NCI-H2196 (cell line): ENCODE measurements around the gene RAP1GAP2.
"Not testable (repeated sequence)": the region's sequence is repeated elsewhere in the genome, so short reads cannot be mapped to it uniquely, and the experiment has no call there.

Experiments
- DNase-seq: peaks from one replicate; lab custom pipeline; 2025; ENCODE audit not compliant: unreplicated experiment; lab: John Stamatoyannopoulos, UW

Gene RAP1GAP2

DNA sequence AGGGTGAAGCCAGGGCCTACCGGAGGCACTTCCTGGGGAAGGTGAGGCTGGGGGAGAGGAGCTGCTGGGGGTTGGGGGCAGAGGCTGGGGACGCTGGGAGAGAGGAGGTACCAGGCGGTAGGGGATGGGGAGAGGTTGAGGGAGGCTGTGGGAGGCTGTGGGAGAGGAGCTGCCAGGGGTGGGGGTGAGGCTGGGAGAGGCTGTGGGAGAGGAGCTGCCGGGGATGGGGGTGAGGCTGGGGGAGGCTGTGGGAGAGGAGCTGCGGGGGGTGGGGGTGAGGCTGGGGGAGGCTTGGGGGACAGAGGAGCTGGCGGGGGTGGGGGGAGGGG is 167.8 kb downstream of the RAP1GAP2 start:
- DNase-seq = no peak

DNA sequence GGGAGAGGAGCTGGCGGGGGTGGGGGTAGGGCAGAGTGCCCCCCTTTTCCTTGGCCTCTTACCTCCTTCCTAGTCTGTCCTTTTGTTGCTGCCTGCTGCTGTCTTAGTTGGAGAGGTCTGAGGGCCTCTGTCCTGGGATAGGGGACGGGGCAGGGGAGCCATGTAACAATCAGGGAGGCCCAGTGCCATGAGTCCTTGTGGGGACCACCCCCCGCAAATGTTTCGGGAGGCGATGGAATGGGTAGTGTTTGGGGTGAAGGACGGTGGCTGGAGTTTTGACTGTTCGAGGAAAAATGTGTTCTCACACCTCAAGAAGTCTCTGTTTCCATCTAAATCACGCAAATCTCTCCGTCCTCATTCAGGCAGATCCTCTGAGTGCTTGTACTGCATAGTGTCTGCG is 168.1 kb downstream of the RAP1GAP2 start:
- DNase-seq = no peak

DNA sequence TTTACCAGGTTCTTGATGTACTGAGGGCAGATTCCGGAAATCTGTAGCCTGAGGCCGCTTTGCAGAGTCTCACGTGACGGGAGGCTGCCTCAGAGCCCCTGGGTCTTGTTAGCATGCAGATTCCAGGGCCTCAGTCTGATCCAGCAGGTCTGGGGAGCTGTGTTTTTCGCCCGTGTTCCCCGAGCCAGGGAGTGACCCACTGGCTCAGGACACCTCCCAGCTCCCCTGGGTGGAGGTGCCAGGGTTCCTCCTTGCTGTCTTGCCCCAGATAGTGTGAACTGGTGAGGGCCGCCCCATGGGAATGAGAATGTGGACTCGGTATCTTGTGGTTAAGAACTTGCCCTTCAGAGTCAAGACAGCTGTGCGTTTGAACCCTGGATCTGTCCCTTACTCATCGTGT is 168.6 kb downstream of the RAP1GAP2 start:
- no peak for DNase-seq

DNA sequence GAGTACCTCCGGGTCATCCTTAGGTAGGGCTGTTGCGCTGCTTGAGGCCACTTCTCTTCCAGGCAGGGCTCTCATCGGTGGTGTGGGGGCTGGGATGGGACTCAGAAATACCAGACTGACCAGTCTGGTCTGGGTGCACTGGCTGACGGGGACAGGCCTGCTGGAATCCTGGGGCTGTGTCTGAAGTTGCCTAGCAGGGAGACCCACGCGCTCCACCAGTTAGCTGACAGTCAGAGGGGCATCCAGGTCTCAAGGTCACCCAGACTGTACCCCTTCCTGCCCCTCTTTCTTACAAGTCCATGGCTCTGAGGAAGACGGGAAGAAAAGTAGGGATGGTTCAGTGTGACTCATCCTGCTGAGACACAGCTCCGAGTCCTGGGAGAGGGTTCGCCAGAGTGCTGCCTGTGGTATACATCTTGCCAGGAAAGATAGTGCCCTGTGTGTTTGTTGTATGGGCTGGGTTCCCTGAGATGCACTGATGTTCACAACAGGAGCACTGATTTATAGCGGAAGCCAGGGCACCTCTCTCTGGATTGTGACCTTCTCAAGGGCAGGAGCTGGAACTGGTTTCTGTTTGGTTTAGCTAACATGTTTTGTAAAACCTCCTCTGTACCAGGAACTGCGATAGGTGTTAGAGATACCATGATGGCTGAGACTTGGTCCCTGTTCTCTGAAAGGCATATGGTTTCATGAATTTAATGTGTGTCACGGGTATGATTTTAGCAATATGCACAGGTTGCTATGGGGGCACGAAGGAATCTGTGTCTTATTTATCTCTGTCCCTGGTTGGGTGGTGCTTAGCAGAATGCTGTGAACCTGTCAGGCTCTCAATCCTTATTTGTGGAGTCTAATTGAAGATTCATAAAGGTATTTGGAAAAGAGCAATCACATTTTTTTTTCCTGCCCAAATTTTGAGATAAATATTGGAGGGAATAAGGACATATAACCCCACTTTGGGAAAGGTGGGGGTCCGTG is 169.7 kb downstream of the RAP1GAP2 start:
- DNase-seq = no peak

DNA sequence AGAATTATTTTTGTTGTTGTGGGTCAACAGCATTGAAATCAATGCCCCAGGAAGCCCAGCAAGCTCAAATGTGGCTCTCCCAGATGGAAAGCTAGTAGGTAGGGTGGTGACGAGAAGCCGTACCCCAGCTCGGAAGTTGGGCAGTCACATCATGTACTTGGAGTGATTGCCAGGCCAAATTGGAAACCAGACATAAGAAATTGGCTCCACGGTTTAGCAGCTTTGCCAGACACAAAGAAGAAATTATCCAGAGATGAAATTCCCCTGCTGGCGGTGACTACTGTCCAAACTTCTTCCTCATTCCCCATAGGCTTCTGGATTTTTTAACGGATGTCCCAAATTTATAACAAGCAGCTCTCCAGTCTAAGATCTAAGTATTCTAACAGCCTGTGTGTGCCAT is 171.3 kb downstream of the RAP1GAP2 start:
- DNase-seq = no peak

DNA sequence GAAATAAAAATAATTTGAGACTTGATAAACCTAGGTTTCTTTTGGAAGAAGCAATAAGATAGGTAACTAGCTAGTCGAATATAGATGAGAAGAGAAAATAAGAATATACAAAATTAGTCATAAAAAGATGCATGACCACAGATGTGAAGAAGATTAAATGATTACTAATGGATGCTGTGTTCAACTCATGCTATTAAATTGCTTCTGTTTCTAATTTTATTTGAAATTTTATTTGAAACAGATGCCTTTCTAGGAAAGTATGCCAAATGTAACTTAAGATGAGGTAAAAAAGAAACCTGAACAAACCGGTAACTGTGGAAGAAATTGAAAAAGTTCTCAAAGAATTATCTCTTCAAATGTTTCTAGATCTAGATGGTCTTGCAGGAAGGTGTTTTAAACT is 175.6 kb downstream of the RAP1GAP2 start:
- no peak for DNase-seq

DNA sequence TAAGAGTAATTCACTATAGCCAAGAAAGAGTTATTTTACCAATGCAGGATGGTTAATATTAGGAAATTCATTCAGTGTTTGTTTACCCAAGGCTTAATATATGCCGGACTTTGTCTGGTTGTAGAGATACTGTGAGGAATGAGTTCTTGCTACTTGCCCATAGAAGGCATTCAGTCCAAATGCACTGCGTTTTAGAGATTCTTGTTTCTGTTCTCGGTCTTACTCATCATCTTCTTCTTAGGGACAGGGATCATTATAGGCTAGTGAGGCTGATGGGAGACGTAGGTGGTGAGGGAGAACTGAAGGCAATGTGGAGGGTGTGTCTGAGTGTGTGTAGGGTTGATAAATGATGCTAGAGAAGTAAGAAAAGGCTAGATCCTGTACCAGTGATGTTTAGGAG is 176.5 kb downstream of the RAP1GAP2 start:
- no peak for DNase-seq

DNA sequence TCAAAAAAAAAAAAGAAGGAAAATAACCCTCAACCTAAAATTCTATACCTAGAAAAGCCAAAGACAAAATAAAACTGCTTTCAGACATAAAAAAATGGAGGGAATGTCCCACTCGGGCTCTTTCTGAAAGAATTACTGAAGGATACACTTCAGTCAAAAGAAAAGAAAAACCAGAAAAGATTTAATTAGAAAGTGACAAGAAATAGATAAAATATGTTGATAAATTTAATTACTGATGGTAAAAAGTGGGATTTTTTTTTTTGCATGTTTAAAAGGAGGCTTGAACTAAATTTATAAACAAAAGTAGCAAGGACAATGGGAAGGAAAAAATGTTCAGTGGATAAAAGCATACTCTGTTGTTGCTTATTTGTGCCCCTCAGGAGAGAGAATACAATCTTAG is 178.1 kb downstream of the RAP1GAP2 start:
- no peak for DNase-seq

DNA sequence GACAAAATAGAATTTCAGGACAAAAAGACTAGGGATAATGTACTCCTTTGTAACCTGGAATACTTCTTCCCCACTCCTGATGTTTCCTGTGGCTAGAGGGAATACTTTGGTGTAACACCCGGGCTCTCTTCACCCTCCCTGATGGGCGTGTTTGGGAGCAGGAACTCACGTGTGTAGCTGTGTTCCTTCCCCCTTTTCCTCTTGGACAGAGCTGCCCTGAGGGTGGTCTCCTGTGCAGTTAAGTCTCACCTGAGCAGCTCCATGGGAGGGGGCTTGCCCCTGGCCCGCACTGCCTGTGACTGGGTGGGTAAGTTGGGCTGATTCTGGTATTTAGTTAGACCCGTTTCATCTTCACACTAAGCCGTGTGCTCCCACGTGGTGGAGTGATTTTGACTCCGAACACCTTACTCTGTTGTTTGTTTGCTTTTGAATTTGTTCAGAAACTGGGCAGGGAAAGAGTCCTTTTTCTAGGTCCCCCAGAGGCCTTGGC is 179.3 kb downstream of the RAP1GAP2 start:
- DNase-seq = no peak

DNA sequence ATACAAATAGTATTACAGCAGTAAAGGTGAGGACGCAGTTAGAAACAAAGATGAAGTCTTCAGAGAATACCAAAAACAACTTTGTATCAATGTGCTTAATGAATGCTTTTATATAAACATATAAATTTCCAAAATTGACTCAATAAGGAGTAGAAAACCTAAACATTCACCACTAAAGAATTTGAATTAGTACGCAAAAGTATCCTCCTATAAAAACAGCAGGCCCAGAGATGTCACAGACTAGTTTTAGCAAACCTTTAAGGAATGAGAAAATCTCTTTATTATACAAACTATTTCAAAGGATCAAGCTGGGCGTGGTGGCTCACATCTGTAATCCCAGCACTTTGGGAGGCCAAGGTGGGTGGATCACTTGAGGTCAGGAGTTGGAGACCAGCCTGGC is 180.9 kb downstream of the RAP1GAP2 start:
- DNase-seq = no peak

DNA sequence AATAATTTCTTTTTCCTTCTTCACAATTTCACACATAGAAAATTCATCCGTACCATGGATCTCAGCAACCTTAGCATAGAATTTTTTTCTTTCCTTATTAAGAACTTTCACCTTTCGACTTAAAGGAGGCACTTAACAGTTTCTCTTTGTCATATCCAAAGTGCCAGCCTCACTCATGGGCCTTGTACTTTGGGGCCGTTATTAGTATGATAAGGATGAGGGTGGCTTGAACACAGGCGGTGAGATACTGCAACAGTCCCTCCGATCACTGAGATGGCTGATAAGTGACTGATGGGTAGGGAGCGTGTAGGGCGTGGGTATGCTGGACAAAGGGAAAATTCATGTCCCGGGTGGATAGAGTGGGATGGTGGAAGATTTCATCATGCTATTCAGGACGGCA is 181.9 kb downstream of the RAP1GAP2 start:
- DNase-seq = no peak

DNA sequence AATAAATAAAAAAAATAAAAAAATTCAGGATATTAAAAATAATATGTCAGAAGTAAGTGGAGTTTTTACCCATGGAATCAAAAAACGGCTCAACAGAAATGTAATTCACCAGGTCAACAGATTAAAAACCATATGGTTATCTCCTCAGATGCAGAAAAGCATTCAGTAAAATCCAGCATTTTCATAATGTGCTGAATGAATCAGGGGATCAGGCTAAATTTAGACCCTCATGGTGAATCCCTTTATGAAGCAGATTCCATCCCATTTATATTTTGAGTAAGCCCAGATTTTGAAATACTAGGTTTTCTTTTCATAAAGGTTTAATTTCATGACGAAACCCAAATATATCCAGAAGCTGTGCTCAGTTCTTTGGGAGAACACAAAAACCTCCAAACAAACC is 182.8 kb downstream of the RAP1GAP2 start:
- DNase-seq = no peak

DNA sequence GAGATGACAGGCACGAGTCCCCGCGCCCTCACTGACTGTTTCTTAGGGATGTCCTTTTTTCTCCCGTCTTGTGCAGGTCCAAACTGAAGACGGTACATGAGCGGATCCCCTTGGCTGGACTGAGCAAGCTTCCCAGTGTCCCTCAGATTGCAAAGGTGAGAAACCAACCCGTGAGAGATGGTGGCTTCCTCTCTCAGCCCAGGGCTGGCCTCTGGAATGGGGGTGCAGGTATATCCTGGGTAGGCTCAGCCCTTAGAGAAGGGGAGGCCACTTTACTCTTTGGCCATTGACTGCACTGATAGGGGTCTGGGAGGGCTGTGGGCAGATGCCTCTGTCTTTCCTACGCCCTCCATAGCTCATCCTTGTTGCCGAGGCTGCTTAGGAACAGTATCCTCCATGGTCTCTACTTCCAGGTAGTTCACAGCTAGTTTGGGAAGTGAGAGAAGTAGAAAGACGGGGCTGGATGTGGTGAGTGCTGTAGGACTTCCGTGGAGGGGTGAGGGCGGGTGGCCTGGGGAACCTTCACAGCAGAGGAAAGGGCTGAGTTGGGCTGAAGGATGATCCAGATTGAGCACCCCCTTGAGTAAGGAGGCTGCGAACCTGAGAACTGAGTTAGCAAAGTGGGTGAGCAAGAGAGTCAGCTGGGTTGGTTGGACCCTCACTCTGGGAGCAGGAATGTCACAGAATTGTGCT is 184.1 kb downstream of the RAP1GAP2 start:
- no peak for DNase-seq

DNA sequence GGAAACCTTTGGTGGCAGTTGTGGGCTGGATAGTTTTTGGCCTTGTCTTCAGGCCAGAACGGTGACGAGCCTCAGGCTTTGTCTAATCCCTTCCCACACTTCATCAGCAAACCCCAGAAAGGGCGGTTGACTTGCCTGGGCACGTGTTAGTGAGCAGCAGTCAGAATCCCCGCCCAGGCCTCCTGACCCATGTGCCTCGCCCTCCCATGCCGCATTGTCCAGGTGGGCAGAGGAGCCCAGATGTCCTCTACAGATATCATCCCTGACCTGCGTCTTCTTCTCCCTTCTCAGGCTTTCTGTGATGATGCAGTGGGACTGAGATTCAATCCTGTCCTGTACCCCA is 184.6 kb downstream of the RAP1GAP2 start:
- no peak for DNase-seq

DNA sequence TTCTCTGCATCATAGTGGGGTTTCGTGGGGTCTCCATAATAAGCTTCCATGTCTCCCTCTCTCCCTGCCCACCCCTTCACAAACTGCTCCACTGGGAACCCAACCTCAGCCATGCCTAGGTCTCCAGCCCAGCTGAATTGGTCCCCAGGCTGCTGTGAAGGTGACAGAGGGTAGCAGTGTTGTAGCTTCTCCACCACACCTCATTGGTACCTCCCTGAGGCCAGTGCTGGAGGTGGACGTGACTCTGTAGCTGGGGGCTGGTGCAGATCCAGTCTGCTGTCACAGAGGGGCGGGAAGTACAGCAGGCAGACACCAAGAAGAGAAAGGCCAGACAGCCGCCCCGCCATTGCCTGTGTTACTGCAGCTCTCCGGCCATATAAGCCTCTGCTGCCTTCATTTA is 185.1 kb downstream of the RAP1GAP2 start:
- DNase-seq = no peak

DNA sequence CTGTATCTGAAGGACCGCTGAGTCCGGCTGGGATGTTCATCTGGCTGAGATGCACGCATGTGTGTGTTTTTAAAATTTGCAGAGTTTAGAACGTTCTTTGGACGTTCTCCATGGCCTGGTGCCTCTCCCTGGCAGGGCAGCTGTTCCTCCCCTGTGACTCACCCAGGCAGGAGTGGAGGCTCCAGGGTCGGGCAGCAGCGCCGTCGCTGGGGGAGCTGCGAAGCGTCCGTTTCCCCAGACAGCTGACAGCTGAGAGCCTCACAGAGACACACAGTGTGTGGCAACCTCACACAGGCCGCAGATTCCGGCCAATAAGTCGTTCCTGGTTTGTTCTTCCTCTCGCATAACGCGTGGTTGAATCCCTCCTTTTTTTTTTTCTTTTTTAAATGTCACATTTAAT is 186.6 kb downstream of the RAP1GAP2 start:
- DNase-seq = no peak

DNA sequence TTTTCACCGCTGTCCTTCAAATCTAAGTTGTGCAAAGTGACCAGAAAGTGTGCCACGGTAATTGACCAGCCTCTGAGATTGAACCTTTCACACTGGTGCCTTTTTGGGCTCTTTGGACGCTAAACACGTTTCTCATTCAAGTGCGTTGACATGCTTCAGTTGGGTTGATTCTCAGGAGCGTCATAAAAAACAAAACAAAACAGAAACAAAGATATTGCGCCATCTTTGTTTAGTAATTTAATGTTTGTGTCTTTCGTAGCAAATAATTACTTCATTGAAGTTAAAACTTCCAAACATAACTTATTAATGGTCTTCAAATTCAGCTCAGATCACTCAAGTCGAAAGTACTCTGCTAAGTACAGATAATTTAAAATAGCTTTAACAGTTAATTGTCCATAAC is 187.0 kb downstream of the RAP1GAP2 start:
- no peak for DNase-seq

DNA sequence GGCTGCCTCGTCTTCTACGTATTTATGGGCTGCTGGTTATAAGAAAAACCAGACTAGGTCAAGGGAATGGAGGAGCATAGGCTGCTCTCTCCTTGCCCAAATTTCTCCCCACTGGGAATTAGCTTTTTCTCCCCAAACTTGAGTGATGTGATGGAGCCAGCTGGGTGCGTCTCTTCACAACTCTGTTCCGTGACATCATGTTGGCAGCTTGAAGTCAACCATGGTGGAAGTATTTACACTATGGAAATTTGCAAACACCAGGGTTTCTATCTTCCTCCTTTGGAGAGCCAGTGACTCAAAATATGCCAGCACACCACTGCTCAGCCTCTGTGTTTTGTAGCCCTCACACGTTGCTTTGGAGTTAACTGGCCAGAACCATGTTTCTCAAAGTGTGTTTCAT is 189.1 kb downstream of the RAP1GAP2 start:
- no peak for DNase-seq

DNA sequence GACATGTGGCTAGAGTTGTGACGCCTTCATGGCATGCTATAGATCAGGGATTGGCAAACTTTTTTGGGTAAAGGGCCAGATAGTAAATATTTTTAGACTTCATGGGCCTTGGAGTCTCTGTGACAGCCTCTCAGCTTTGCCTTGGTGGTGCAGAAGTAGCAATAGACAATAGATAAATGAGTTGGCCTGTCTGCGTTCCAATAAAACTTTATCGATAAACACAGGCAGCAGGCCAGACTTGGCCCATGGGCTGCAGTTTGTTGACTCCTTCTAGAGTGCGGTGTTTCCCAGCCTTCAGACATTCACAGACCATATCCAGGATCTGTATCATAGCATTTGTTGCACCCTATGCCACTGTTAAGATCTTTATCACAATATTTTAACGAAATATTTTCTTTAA is 190.7 kb downstream of the RAP1GAP2 start:
- no peak for DNase-seq

DNA sequence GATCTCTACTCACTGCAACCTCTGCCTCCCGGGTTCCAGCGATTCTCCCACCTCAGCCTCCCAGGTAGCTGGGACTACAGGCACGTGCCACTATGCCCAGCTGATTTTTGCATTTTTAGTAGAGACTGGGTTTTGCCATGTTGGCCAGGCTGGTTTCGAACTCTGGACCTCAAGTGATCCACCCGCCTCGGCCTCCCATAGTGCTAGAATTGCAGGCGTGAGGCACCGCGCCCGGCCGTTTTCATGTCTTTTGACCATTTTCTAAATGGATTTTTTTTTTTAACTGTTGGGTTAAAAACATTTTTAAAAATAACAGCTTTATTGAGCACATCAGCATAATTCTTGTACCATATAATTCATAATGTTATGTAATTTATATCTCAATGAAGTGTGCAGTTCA is 193.2 kb downstream of the RAP1GAP2 start:
- DNase-seq = not testable (repeated sequence)

DNA sequence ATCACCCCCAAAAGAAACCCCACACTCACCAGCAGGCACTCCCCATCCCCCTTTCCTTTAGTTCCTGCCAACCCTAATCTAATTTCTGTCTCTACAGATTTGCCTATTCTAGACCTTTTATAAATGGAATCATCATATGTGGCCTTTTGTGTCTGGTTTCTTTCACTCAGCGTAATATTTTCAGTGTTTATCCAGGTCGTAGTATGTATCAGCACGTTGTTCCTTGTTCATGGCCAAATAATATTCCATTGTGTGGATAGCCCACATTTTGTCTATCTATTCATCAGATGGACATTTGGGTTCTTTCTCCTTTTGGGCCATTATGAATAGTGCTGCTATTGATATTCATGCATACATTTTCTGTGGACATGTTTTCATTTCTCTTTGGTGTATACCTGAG is 193.6 kb downstream of the RAP1GAP2 start:
- no peak for DNase-seq

DNA sequence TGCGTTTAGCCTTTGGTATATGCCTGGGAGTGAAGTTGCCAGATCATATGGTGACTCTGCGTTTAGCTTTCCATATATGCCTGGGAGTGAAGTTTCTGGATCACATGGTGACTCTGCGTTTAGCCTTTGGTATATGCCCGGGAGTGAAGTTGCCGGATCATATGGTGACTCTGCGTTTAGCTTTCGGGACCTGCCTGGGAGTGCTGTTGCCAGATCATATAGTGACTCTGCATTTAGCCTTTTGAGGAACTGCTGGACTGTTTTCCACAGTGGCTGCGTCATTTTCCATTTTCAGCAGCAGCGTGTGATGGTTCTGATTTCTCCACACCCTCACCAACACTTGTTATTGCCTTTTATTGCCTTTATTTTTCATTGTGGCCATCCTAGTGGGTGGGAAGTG is 194.2 kb downstream of the RAP1GAP2 start:
- no peak for DNase-seq
